ENCODE results near the gene AGPAT4.
"Not testable (repeated sequence)": the region's sequence is repeated elsewhere in the genome, so short reads cannot be mapped to it uniquely, and the experiment has no call there.

Gene AGPAT4

DNA sequence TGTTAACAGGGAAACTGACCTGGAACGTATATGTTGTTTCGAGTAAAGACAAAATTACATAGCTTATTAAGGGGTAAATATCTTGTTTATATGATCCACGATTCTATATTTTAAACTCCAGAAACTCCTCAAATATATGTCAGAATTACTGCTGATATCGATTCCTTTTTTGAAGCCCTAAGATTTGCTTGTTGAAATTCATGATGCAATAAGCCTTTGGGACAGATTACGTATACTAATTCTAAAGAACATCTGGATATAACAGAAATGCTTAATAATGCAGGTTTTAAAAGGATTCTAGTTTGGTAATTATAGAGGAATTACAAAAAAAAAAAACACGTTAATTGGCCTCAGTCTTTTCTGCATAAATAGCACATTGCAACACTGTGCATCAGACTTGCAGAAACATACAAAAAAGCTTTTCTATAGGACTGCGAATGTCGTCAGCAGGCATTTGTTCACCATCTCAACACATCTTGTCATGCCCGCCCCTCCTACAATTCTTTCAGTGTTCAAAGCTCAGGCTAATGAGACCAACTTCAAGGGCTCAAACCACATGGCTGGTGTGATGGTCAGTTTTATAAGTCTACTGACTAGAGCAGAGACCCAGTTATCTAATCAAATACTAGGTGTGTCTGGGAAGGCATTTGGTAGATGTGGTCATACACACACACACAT is 74.9 kb downstream of the AGPAT4 start:
- no peak for DNase-seq

DNA sequence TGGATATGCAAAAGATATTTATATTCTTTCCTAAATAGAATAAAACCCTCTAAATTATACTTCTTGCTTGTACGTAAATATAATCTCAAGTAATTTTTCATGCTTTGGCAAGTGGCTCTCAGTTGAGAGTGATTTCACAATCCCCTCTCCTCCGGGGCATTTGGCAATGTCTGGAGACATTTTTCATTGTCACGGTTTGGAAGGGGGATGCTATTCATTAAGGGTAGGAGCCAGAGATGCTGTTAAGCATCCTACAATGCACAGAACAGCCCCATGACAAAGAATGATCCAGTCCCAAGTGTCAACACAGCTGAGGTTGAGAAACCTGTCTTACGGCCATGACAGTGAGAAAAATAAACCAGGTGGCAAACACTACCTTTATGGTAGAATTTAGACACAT is 75.7 kb downstream of the AGPAT4 start:
- no peak for DNase-seq

DNA sequence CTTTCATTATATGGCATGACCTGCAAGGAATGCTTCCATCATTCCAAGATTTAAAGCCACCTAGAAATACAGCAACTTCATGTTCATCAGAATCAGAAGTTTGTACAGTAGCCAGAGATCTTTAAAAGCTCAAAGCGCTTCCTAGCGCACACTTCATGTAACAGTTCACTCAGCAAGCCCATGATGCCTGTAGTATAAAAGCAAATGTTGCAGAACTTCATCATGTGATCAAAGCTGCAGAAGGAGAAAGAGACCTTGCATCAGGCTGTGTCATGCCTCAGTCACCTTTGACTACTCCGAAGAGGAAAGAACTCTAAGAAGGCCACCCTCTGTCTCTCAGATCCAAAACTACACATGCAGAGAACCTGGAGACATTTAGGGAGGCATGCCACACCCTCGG is 78.5 kb downstream of the AGPAT4 start:
- DNase-seq = no peak

DNA sequence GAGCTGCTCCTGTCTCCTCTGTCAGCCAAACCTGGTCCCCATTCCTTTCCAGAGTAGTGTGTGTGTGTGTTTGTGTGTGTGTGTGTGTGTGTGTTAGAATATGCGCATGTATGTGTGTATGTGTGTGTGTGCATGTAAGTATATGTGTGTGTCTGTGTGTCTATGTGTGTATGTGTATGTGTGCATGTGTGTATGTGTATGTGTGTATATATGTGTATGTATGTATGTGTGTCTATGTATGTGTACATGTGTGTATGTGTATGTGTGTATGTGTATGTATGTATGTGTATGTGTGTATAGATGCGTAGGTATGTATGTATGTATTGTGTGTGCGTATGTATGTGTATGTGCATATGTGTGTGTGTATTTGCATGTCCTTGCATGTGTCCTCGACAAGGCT is 79.5 kb downstream of the AGPAT4 start:
- no peak for DNase-seq

DNA sequence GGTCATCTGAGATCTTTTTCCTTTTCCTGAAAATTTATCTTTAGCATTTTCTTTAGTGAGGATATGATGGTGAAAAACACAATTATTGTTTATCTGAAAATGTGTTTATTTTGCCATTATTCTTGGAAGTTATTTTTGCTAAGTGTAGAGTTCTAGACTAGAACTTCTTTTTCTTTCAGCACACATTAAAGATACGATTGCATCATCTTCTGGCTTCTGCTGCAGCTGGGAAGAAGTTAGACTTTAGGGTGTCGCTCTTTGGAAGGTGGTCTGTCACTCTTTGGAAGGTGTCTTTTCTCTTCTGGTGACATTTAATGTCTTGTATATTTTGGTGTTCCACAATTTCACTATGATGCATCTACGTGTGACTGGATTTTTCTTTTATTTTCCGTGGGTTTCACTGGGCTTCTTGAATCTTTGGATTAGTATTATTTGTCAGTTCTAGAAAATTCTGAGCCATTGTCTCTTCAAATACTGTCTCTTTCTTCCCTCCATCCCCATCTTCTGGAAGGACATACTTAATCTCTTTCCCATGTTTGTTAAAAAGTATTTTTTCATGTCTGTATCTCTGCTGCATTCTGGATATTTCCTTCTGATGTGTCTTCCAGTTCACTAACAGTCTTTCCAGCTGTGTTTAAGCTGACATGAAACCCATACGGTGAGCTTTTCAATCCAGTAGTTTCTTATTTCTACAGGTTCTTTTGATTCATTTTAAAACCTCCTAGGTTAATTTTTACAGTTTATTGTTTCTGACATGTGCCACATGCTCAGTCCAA is 81.0 kb downstream of the AGPAT4 start:
- DNase-seq = no peak

- no peak for DNase-seq
Measured at GRCh38 chr6:161191671-161192070, 82.2 kb downstream of the AGPAT4 start.

DNA sequence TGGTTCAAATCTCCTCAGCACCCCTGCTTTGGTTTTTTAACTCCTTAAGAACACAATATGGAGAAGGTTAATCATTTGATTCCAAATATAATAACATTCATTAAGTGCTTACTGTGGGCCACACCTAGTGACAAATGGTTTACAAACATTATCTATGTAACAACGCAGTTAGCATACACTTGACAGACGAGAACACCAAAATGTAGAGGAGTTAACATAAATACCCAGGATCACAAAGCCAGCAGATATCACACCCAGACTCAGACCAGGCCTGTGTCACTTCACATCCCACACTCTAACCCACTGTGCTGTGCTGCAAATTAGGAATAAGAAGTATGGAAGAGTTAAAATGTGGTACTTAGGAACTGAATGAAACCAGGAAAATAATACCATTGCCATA is 82.9 kb downstream of the AGPAT4 start:
- no peak for DNase-seq

GRCh38 chr6:161189891-161190290 is 84.0 kb downstream of the AGPAT4 start:
- DNase-seq = no peak

GRCh38 chr6:161188547-161189465 is 85.1 kb downstream of the AGPAT4 start:
- DNase-seq = no peak

DNA sequence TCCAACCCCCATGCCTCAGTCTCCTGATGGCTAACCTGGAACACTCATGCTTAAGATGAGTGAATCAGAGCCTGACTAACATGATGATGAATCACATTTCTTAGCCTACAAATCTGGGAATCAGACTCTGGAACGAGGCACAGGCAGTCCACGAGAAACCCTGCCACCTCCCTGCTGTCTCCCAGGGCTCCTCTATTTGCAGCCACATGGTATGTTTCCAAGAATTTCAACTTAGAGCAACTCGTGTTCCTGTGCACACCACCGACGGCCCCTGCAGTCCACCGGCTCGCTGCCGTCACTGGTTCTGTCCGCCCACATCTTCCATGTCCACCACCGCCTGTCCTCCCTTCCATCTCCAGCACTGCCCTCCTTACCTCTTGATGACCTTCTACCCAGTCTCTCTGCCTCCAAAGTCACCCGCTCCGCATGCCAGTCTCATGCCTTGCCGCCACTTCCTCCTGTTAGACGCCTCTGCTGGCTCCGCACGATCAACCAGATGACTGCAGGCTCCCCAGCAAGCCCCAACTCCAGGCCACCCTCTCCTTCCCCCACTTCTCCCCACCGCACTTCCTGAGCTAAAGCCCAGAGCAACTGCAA is 87.6 kb downstream of the AGPAT4 start:
- no peak for DNase-seq

GRCh38 chr6:161181121-161181520 is 92.7 kb downstream of the AGPAT4 start:
- DNase-seq = no peak

DNA sequence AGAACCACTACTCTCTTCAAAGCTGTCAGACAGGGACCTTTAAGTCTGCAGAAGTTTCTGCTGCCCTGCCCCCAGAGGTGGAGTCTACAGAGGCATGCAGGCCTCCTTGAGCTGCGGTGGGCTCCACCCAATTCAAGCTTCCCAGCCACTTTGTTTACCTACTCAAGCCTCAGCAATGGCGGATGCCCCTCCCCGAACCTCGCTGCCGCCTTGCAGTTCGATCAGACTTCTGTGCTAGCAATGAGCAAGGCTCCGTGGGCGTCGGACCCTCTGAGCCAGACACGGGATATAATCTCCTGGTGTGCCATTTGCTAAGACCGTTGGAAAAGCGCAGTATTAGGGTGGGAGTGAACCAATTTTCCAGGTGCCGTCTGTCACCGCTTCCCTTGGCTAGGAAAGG is 95.7 kb downstream of the AGPAT4 start:
- DNase-seq = not testable (repeated sequence)

- not testable (repeated sequence) for DNase-seq
Measured at GRCh38 chr6:161176428-161176827, 97.4 kb downstream of the AGPAT4 start.

DNA sequence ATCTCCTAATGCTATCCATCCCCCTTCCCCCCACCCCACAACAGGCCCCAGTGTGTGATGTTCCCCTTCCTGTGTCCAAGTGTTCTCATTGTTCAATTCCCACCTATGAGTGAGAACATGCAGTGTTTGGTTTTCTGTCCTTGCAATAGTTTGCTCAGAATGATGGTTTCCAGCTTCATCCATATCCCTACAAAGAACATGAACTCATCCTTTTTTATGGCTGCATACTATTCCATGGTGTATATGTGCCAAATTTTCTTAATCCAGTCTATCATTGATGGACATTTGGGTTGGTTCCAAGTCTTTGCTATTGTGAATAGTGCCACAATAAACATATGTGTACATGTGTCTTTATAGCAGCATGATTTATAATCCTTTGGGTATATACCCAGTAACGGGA is 101.1 kb downstream of the AGPAT4 start:
- not testable (repeated sequence) for DNase-seq

GRCh38 chr6:161171207-161171606 is 102.7 kb downstream of the AGPAT4 start:
- no peak for DNase-seq

GRCh38 chr6:161169696-161170095 is 104.2 kb downstream of the AGPAT4 start:
- no peak for DNase-seq

- no peak for DNase-seq
Measured at GRCh38 chr6:161169035-161169434, 104.8 kb downstream of the AGPAT4 start.

GRCh38 chr6:161168281-161168891 is 105.5 kb downstream of the AGPAT4 start:
- DNase-seq = no peak

DNA sequence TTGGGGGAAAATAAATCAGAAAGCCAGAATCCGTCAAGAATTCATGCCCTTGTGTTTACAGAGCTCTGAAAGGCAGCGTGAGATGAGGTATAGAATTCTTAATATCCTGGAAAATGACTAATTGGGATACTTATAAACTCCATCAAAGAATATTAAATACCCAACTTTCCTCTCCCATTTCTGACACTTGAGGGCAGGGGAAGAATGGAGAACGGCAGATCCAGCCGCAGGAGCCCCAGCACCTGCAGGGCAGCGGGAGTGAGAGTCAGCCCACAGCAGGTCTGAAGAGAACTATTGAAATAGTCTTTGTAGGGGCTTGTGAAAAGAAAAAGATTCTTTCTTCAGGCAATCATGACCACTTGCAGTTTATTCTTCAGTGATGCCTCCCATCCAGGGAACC is 107.2 kb downstream of the AGPAT4 start:
- no peak for DNase-seq

DNA sequence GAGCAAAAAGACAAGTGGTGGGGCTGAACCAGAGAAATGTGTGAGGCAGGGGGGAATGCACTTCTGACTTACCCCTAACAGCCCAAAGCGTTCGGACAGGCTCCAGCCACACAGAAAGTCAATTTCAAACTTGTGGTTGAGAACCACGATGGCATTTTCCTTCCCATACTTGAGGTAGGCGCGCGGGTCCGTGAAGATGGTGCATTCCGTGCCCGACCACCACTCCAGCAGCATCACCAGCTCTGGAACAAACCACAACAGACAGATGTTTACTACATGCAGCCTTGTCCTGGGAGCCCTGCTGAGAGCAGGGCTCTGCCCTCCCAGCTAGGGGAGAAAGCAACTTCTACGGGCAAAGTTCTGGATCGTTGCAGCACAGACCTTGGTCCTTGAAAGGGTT is 107.7 kb downstream of the AGPAT4 start:
- DNase-seq = no peak

DNA sequence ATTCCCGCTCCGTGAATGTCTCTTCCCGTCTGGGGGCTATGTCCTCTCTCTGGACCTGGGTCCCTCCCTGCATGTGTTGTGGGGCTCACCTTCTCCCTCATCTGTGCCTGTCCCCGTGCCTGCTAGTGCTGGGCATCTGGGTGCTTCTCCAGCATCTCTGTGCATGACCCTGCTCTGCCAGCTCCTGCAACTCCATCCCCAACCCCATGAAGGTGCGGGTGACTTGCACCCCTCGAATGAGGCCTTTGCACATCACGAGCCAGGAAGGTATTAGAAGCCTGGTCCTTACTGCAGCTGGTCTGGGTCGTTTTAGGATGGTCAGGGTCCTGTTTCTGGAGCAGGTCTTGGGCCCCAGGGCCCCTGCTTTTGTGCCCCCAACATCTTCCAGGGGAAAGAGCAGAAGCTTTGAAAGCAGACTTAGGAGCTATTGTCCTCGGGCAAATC is 109.7 kb downstream of the AGPAT4 start:
- DNase-seq = no peak

DNA sequence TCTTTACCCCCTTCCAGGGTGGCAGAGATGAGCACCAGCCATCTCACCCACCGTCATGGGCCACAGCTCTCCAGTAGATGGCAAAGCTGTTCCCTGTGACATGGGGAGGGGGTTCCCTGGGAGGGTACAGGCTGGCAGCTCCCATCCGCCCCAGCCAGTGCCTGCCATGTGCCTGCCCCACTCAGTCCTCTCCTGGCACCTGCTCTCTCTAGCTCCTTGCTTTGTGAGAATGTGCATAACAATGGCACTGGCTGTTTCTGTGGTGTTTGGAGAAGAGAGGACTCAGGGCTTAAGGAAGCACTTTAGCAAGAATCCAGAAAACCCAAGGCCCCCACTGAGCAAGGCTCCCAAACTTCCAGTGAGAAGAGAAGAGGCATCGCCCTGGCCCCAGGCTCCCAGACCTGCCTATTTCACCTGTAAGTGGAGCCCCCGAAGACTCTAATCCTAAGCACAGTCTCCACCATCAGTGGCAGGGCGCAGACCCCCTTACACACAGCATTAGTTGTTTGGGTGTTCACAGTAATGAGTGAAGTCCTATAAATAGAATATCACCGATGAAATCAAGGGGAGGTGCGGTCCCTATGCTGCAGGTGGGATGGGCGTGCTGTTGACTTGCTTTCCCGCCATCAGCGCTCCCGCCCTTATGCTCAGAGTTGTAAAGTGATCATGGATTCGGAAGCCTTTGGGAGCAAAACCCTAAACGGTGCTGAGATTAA is 110.2 kb downstream of the AGPAT4 start:
- no peak for DNase-seq

Data from T-helper 9 cell (primary cell).